Panc1 (cell line): Measurements from ENCODE around the gene TNP1.

ENCODE experiments used
- POLR2AphosphoS5 ChIP-seq: IDR thresholded peaks from 2 replicates; pipeline ENCODE4 v1.6.1; 2012; ENCODE audit warnings: mild to moderate bottlenecking, low read depth, low read length, moderate library complexity
- TF ChIP-seq, protein P1 (sequence below): fragments of 450-650 bp; IDR thresholded peaks from 2 replicates; pipeline ENCODE4 v1.5.1; 2017; ENCODE audit warnings: mild to moderate bottlenecking

- TF ChIP-seq, protein P1, sequence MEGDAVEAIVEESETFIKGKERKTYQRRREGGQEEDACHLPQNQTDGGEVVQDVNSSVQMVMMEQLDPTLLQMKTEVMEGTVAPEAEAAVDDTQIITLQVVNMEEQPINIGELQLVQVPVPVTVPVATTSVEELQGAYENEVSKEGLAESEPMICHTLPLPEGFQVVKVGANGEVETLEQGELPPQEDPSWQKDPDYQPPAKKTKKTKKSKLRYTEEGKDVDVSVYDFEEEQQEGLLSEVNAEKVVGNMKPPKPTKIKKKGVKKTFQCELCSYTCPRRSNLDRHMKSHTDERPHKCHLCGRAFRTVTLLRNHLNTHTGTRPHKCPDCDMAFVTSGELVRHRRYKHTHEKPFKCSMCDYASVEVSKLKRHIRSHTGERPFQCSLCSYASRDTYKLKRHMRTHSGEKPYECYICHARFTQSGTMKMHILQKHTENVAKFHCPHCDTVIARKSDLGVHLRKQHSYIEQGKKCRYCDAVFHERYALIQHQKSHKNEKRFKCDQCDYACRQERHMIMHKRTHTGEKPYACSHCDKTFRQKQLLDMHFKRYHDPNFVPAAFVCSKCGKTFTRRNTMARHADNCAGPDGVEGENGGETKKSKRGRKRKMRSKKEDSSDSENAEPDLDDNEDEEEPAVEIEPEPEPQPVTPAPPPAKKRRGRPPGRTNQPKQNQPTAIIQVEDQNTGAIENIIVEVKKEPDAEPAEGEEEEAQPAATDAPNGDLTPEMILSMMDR: no peak
- no peak for TF ChIP-seq POLR2AphosphoS5
Observed at GRCh38 chr2:216862628-216863398, 2.9 kb upstream of the TNP1 start.
